Adipose tissue (tissue), 3 donors: ENCODE measurements around the gene ACY1. TPM values are rescaled to one million over a fixed set of nuclear protein-coding genes. Genes with fewer than 3 reads are reported as not detected.
"Not testable (repeated sequence)": the region's sequence is repeated elsewhere in the genome, so short reads cannot be mapped to it uniquely, and the experiment has no call there.

Experiments
- H3K27ac ChIP-seq: one replicate; pipeline ENCODE4 v1.5.1; 2013; ENCODE audit warnings: low read depth, low read length
- WGBS, 3 donors: extraction: QIAGEN DNeasy Blood & Tissue Kit; methylation state at CpG; one replicate each; pipeline ENCODE4 v1.1.7; 2013; 5-methylcytosine and 5-hydroxymethylcytosine counted together
- polyA plus RNA-seq, 3 donors: library from polyadenylated mRNA; stranded (reverse); fragments of 200-250 nt; gene quantifications; one replicate each; pipeline ENCODE4 v1.2.3, GENCODE V29; 2013
- donor health status: healthy with polysubstance abuse.
- donor health status: Bipolar disorder and iron deficiency.
- donor health status: healthy.

ACY1 gene
- polyA plus RNA-seq, 3 donors, result 22.6 to 73.7 (median 46.8) TPM

GRCh38 chr3:51974963-51975851 is 8.1 kb upstream of the ACY1 start, which contains the start of gene ABHD14A:
Gene ABHD14A (plus strand): TSS chr3:51975064. CDS start chr3:51975136, 72 bp downstream.
- WGBS, 3 donors, result 0% methylated on average over 45 to 63 of the region's 63 CpGs
- no peak within 1 kb of the TSS for H3K27ac ChIP-seq

- H3K27ac ChIP-seq, result no peak overlapping the region
- 33 to 38% (median 34%) methylated on average over 46 of the region's 46 CpGs for WGBS, 3 donors
Measured at GRCh38 chr3:51975852-51976549, 7.3 kb upstream of the ACY1 start.

- WGBS, 3 donors, result 82 to 87% (median 86%) methylated on average over 9 of the region's 9 CpGs
- H3K27ac ChIP-seq, result no peak overlapping the region
Measured at GRCh38 chr3:51977446-51978142, 5.7 kb upstream of the ACY1 start.

GRCh38 chr3:51978143-51978502 is 5.2 kb upstream of the ACY1 start:
- no peak overlapping the region for H3K27ac ChIP-seq
- 80 to 87% (median 86%) methylated on average over 4 of the region's 4 CpGs for WGBS, 3 donors

- no peak overlapping the region for H3K27ac ChIP-seq
- WGBS, 3 donors, result 96 to 97% (median 97%) methylated on average over 10 of the region's 10 CpGs
Measured at GRCh38 chr3:51980253-51980652, 3.1 kb upstream of the ACY1 start.

- 2 to 6% (median 4%) methylated on average over 4 of the region's 4 CpGs for WGBS, 3 donors
- no peak overlapping the region for H3K27ac ChIP-seq
Measured at GRCh38 chr3:51982352-51982837, 940 bp upstream of the ACY1 start.

DNA sequence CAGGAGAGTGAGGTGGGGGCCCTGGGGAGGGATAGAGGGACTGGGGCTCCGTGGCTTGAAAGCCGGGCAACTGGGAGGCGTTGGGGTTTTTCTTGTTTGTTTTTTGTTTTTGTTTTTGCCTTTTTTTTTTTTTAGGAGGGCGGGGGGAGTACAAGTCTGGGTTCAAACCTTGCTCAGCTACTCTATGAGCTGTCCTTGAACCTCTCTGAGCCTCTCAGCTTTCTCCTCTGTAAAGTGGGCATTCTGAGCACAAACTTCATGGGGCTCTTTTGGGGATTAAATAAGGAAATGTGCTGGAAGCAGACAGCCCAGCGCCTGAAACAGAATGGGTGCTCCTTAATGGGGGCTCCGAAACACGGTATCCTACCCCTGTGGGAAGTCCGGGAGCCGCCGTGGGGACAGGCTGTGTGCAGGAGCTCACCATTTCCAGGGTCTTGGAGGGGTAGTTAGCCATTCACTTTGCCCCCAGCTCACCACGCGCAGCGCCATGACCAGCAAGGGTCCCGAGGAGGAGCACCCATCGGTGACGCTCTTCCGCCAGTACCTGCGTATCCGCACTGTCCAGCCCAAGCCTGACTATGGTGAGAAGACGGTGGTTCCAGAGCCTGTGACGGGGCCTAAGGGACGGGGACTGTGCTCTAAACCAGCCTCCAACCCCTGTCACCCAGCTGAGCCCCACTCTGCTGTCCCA is 388 bp downstream of the ACY1 start:
- H3K27ac ChIP-seq, result peak overlapping the region; percentile 76
- WGBS, 3 donors, result 67 to 74% (median 68%) methylated on average over 21 to 22 of the region's 22 CpGs

DNA sequence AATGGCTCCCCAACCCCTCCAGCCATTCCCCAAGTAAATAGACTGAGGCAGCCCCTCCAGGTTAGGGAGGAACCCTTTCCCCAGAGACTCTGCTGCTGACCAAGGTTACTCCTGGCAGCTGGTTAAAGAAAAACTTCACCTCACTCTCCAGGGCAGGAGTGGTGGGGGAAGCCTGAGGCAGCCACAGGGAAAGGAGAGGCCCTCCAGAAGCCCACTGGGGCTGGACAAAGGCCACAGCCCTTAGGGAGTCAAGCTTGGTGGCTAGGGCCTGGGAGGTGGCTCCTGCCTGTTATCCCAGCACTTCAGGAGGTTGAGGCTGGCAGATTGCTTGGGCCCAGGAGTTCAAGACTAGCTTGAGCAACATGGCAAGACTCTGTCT is 923 bp downstream of the ACY1 start:
- H3K27ac ChIP-seq, result peak overlapping the region; percentile 76

DNA sequence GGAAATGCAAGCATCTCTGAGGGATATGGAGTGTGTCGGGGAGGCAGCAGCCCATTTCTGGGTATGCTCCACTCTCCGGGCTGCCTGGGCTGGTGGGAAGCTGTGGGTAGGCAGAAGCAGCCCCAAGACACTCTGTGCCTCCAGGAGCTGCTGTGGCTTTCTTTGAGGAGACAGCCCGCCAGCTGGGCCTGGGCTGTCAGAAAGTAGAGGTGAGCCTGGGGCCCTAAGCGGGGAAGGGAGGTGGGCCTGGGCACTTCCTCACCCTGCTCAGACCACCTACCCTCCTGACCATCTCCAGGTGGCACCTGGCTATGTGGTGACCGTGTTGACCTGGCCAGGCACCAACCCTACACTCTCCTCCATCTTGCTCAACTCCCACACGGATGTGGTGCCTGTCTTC is 1.7 kb downstream of the ACY1 start:
- WGBS, 3 donors, result 86 to 90% (median 88%) methylated on average over 6 of the region's 6 CpGs
- no peak overlapping the region for H3K27ac ChIP-seq

DNA sequence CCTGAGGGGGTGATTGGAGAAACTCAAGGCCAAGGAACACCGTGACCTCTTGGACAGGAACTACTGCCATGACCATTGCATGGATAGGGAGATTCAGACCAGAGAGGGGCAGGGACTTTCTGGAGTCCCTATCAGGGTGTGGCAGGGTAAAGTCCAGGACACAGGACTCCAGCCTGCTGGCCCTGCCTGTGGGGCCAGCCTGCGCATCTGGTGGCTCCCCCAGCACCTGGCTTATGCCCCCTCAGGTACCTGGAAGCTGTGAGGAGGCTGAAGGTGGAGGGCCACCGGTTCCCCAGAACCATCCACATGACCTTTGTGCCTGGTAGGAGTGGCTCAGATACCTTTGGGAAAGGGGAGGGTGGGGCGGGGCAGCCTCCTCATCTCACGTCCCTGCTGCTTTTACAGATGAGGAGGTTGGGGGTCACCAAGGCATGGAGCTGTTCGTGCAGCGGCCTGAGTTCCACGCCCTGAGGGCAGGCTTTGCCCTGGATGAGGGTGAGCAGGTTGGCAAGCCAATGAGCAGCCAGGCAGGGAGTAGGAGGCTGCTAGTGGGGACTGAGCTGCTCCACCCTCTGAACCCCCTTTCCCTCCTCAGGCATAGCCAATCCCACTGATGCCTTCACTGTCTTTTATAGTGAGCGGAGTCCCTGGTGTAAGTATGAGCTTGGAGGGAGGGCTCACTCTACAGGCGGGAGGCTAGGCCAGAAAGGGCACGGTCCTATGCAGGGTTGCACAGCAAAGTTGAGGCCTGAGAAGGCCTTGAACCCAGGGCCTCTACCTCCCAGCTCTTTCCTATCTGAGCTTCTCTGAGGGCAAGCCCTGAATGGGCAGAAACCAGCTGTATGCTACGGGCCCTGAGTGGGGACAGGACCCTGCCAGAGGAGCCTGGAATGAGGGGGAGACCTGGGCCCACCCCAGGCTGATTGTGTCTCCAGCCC is 2.9 kb downstream of the ACY1 start:
- H3K27ac ChIP-seq, result no peak overlapping the region
- WGBS, 3 donors, result 83 to 87% (median 84%) methylated on average over 12 of the region's 12 CpGs

DNA sequence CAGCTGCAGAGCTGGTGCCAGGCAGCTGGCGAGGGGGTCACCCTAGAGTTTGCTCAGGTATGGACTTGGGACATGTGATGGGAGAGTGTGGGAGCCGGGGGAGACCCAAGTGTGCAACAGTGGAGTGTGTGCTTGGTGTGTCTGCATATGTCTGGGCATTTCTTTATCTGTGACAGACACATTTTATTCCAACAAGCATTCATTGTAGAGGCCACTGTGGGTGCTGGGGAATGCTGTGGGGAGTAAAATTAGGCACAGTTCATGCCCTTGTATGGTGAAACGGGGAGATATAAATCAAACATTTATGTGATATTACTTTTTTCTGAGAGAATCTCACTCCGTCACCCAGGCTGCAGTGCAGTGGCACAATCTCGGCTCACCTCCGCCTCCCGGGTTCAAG is 4.2 kb downstream of the ACY1 start:
- WGBS, 3 donors, result 88 to 92% (median 92%) methylated on average over 7 of the region's 7 CpGs

GRCh38 chr3:51988286-51989146 is 5.2 kb downstream of the ACY1 start:
- WGBS, 3 donors, result 78 to 80% (median 79%) methylated on average over 15 of the region's 15 CpGs
- no peak overlapping the region for H3K27ac ChIP-seq

More for the DNA sequence above, 4.2 kb downstream of the ACY1 start:
- H3K27ac ChIP-seq, result no peak overlapping the region

- not testable (repeated sequence) for H3K27ac ChIP-seq
- WGBS, 3 donors, result 74 to 85% (median 81%) methylated on average over 32 to 38 of the region's 38 CpGs
Measured at GRCh38 chr3:51990501-51990971, 7.2 kb downstream of the ACY1 start.

DNA sequence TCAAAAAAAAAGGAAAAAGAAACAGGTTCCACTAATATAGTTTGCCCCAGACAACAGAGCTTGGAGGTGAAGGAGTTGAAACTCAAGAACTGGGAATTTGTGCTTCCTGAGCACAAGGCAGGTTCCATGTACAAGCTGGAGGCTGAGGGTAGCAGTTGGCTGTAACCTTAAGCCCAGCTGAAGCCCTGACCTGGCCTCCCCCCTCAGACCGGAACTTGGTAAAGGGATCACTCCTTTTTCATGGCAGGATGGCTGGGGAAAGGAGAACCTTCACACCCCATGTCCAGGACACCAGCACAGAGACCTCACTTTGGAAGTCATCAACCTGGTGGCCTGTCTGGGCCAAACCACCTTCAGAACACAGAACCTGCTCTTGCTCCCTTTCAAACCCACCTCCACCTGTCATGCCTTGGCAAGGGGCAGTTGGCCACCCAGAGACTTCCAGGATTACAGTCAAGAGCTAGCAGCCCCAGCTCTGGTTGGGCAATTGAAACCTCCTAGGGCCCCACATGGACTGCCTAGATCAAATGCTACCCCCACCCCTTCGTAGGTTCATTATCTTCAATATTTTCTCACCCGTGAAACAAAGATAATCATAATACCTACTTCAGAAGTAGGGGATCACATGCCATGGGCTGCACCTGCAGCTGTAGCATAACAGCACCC is 8.8 kb downstream of the ACY1 start:
- no peak overlapping the region for H3K27ac ChIP-seq
- WGBS, 3 donors, result 72 to 90% (median 79%) methylated on average over 3 of the region's 3 CpGs

GRCh38 chr3:51993657-51994056 is 10.3 kb downstream of the ACY1 start:
- H3K27ac ChIP-seq, result not testable (repeated sequence)
- WGBS, 3 donors, result 65 to 87% (median 83%) methylated on average over 6 to 10 of the region's 13 CpGs

- 67 to 84% (median 71%) methylated on average over 2 of the region's 2 CpGs for WGBS, 3 donors
- H3K27ac ChIP-seq, result no peak overlapping the region
Measured at GRCh38 chr3:51994530-51994929, 11.2 kb downstream of the ACY1 start.
